CD4-positive, alpha-beta T cell treated with Interleukin-12 subunit alpha and Interleukin-12 subunit beta, for 1 hour (primary cell): ENCODE results near the gene RAB25.

ENCODE experiments used
- DNase-seq: peaks from one replicate; pipeline ENCODE4 v3.0.0-alpha.2; 2020

Gene RAB25

GRCh38 chr1:156104065-156104810 is 43.3 kb downstream of the RAB25 start:
- DNase-seq = peak; percentile 89

- no peak for DNase-seq
Measured at GRCh38 chr1:156104861-156105832, 44.2 kb downstream of the RAB25 start.

- no peak for DNase-seq
Measured at GRCh38 chr1:156106624-156107488, 45.9 kb downstream of the RAB25 start.

- no peak for DNase-seq
Measured at GRCh38 chr1:156108057-156108456, 47.1 kb downstream of the RAB25 start.

GRCh38 chr1:156108664-156109241 is 47.8 kb downstream of the RAB25 start:
- DNase-seq = no peak

GRCh38 chr1:156110252-156110651 is 49.3 kb downstream of the RAB25 start:
- no peak for DNase-seq

GRCh38 chr1:156111355-156111962 is 50.5 kb downstream of the RAB25 start:
- no peak for DNase-seq

- no peak for DNase-seq
Measured at GRCh38 chr1:156112276-156113137, 51.5 kb downstream of the RAB25 start.

- no peak for DNase-seq
Measured at GRCh38 chr1:156113282-156113950, 52.5 kb downstream of the RAB25 start.

- DNase-seq = peak; percentile 89
Measured at GRCh38 chr1:156114101-156114918, 53.4 kb downstream of the RAB25 start, which contains the start of gene LMNA. LMNA (plus strand) TSS chr1:156114711; CDS start chr1:156114919, 208 bp downstream.

- peak; percentile 38 for DNase-seq
Measured at GRCh38 chr1:156114919-156115513, 54.1 kb downstream of the RAB25 start.

- peak; percentile 37 for DNase-seq
Measured at GRCh38 chr1:156115514-156116374, 54.8 kb downstream of the RAB25 start.

- DNase-seq = peak; percentile 25
Measured at GRCh38 chr1:156116731-156117130, 55.8 kb downstream of the RAB25 start.

GRCh38 chr1:156117414-156118176 is 56.6 kb downstream of the RAB25 start:
- DNase-seq = peak; percentile 38

- peak; percentile 26 for DNase-seq
Measured at GRCh38 chr1:156118177-156118868, 57.4 kb downstream of the RAB25 start.

- DNase-seq = peak; percentile 49
Measured at GRCh38 chr1:156119503-156120209, 58.7 kb downstream of the RAB25 start.
